ENCODE data around the gene PPM1H.
"Not testable (repeated sequence)": the region's sequence is repeated elsewhere in the genome, so short reads cannot be mapped to it uniquely, and the experiment has no call there.

The PPM1H gene

DNA sequence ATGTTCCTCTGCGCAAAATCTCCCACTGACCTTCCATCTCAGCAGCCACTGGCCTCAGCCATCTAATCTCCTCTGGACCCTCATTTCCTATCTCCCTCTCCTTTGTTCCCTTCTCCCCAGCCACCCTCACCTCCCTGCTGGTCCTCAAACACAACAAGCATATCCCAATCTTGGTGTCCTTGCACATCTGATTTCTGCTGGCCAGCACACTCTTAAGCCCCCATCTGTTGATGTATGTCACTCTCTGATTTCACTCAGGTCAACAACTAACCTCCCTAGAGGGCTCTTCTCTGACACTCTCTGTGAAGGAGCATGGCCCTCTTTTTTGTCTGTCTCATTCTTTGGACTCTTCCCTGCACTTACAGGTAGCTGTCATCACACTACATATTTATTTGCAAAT lies 25.6 kb downstream of the PPM1H start:
- DNase-seq (ENCODE audit: low read depth in 2 of 2) = no peak

DNA sequence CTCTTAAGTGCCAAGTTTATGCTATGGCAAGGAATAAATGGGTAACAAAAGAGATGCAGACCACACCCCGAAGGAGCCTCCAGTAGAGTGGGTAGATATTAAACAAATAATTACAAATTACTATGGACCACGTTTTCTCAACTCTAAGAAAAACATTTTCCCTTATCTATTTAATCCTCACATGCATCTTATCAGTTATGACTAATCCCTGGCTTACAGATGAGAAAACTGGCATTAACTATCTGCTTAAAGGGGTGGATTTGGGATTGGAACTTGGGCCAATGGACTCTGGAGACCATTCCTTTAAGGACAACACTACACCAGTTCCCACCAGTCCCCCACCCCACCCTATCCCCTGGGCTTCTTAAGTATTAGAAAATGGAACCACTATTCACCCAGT lies 26.3 kb downstream of the PPM1H start:
- no peak for DNase-seq (ENCODE audit: low read depth in 2 of 2)

- DNase-seq (ENCODE audit: low read depth in 2 of 2) = no peak
Measured at GRCh38 chr12:62907561-62907960, 27.4 kb downstream of the PPM1H start.

DNA sequence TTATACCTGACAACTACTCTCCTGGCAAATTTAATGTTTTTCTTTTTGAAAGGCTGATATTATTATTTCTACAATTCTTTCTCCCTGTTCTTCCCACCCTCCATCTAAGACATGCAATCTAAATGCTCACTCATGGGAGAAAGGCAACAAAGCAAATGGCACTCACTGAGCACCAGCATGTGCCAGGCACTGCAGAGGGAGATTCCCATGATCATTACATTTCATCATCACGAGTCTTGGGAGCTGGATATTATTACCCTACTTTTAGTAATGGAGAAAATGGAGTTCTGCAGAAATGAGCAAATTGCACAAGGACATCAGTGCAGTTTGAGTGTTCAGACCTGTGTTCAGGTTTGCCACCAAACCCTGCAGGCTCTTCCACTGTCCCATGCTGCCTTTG lies 27.9 kb downstream of the PPM1H start:
- DNase-seq (ENCODE audit: low read depth in 2 of 2) = no peak

DNA sequence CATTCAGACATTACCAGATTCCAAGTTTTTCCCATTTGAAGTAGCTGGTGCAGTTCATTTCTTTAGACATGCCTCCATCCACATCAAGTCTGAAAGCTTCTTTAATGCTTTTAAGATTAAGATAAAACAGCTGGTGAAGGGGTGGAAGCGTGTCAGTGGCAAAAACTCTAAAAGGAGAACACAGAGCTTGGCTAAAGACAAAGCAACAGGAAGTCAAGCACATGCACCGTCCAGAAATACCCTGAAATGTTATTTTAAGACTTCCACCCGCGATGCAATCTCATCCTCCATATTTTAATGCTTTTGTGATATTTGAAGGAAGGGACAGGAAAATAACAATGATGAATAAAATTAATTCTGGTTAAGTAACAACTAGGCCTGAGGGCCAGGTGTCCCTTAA lies 31.8 kb downstream of the PPM1H start:
- DNase-seq (ENCODE audit: low read depth in 2 of 2) = no peak

GRCh38 chr12:62900686-62901272 lies 34.2 kb downstream of the PPM1H start:
- DNase-seq (ENCODE audit: low read depth in 2 of 2) = no peak

GRCh38 chr12:62899568-62900390 lies 35.2 kb downstream of the PPM1H start:
- no peak for DNase-seq (ENCODE audit: low read depth in 2 of 2)

DNA sequence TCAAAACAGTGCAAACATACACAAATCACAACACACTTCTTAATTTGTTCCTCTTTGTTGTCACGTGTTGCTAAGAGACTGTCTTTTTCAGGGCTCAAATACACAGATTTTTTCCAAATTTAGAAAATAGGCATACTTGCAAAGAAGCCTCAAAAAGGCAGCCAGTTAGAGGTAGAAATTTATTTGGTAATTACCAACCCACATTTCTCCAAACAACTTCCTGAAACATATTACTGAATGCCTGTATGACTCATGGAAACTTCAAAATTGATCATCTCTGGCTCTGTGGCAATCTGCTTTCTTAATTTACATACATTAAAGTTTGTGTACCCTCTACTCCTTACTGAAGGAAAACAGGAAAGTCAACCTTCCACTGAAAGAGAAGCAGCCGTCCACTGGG lies 36.4 kb downstream of the PPM1H start:
- no peak for DNase-seq (ENCODE audit: low read depth in 2 of 2)

DNA sequence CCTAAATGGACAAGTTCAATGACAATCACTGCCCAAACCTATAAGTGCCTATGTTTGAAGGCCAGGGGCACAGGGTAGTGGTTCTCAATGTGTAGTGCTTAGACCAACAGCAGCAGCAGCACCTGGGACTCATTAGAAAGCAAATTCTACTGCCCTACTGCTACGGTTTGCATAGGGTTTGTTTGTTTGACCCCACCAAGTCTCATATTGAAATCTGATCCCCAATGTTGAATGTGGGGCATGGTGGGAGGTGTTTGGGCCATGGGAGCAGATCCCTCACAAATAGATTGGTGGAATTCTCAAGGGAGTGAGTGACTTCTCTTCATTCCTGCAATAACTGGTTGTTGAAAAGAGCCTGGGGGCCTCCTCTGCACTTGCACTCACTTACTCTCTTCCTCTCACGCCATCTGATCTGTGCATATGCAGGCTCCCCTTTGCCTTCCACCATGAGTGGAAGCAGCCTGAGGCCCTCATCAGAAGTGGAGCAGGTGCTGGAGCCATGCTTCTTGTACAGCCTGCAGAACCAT lies 39.5 kb downstream of the PPM1H start:
- DNase-seq (ENCODE audit: low read depth in 2 of 2) = no peak

GRCh38 chr12:62893276-62893675 lies 41.7 kb downstream of the PPM1H start:
- no peak for DNase-seq (ENCODE audit: low read depth in 2 of 2)

- DNase-seq (ENCODE audit: low read depth in 2 of 2) = no peak
Measured at GRCh38 chr12:62891805-62892549, 43.0 kb downstream of the PPM1H start.

DNA sequence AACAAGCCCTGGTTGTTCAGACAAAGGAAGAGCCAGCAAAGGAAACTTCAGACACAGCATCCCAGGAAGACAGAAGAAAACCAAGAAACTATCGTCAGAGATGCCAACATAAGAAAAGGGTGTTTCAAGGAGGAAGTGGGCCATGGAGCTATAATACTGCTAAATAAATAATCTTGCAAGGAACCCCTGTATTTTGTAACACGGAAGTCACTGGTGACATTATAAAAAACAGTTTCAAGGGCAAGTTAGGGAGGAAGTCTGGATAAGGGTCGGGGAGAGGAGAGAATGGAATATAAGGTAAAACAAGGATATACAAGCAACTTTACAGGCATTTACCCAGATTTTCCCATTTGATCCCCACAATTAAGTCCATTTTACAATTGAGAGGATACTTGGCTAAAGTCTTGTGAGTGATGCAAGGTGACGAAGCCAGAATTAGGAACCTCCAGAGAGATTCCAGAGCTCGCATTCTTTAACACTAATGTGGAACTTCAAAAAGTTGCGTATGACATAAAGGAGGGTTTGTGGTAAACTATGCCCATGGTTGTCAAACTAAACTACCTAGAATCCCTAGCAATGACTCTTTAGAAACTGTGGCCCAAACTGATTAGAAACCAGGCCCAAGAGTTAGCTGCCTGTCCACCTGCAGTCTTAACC lies 46.4 kb downstream of the PPM1H start:
- DNase-seq (ENCODE audit: low read depth in 2 of 2) = no peak

GRCh38 chr12:62886796-62887195 lies 48.2 kb downstream of the PPM1H start:
- no peak for DNase-seq (ENCODE audit: low read depth in 2 of 2)

- DNase-seq (ENCODE audit: low read depth in 2 of 2) = no peak
Measured at GRCh38 chr12:62885242-62885641, 49.7 kb downstream of the PPM1H start.

DNA sequence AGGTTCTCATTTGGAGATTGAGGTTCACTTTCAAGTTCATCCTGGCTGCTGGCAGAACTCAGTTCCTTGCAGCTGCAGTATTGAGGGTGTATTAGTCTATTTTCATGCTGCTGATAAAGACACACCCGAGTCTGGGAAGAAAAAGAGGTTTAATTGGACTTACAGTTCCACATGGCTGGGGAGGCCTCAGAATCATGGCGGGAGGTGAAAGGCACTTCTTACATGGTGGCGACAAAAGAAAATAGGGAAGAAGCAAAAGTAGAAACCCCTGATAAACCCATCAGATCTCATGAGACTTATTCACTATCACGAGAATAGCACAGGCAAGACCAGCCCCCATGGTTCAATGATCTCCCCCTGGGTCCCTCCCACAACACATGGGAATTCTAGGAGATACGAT lies 50.1 kb downstream of the PPM1H start:
- not testable (repeated sequence) for DNase-seq (ENCODE audit: low read depth in 2 of 2)

- DNase-seq (ENCODE audit: low read depth in 2 of 2) = no peak
Measured at GRCh38 chr12:62882696-62883095, 52.3 kb downstream of the PPM1H start.

DNA sequence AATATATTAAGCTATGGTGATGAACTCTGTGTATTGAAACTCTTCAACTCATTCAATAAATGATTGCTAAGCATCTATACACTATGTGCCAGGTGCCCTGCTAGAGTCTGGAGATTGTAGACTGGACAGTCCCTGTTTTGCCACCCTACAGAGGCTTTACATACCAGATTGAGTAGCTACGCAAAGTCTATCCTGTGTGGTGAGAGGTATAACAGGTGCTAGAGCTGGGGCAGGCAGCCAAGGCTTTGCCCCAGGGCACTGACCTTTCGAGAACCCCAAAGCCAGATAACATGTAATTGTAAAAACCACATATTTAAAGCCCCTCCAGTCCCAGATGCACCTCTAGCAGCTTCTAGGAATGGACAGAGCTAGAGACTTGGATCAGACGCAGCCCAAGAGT lies 52.8 kb downstream of the PPM1H start:
- DNase-seq (ENCODE audit: low read depth in 2 of 2) = no peak

DNA sequence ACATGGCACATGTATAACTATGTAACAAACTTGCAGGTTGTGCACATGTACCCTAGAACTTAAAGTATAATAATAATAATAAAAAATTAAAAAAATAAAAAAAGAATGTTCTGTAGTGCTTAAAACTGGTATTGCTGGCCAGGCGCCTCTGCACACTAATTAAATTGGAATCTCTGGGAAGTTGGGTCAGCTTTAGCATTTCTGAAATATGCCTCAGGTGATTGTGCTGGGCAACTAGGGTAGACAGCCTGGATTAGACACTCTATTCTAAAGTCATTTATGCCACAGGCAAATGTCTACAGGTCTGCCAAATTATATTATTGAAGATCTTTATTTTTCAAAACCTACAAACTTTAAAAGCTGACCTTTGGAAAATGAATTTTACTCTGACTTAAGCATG lies 55.3 kb downstream of the PPM1H start:
- DNase-seq (ENCODE audit: low read depth in 2 of 2) = no peak

- not testable (repeated sequence) for DNase-seq (ENCODE audit: low read depth in 2 of 2)
Measured at GRCh38 chr12:62879228-62879627, 55.7 kb downstream of the PPM1H start.

DNA sequence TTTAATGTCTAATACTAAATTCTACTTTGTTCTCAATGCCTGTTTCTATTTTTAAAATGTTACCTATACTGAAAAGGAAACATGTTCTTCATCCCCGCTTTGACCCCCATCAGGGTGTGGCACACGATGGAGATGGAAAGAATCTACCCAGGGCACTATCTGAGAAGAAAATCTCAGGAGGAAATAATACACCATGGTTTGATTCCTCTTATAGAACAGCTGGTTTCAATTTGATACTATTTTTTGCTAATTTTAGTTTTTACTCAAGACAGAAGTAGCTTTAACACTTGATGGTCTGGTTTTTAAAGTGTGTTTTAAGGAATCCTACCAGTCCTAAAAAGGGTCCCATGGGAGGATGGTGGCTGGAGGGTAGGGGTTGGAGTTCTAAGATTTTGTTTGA lies 56.7 kb downstream of the PPM1H start:
- no peak for DNase-seq (ENCODE audit: low read depth in 2 of 2)

DNA sequence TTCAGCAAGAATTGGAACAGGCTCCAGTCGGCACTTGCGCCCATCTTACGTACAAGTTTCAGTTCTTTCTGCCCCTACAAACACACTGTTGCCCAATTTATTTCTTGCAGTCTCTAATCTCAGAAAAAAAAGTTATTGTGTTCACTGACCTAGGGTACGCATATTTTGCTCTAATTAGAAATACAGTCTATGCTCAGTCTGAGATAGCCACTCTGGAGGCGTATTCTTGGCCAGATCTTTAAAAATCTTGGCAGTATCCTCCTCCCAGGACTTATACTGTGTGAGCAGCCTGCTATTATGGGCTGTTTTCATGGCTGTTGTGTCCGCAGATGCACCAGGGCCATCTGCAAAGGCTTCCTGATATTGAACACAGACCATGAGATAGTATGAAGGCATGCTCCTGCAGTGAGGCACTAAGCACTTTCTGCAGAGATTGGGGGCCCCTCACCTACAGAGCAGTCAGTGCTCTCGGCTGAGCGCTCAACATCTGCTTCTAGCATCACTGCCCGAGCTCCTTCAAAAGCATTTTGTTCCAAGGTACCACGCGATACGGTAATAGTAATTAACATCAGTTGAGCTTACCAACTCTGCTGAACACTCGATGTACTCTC lies 57.9 kb downstream of the PPM1H start:
- DNase-seq (ENCODE audit: low read depth in 2 of 2) = no peak

Measured in fibroblast of skin of left biceps (primary cell).